Fibroblast of lung (primary cell): ENCODE data around the gene BRD7. TPM values are rescaled to one million over a fixed set of nuclear protein-coding genes. Genes with fewer than 3 reads are reported as not detected.

Experiments
- DNase-seq, 2 donors: peaks; one replicate each; pipeline versions ENCODE4 v3.0.0 to v3.0.0-alpha.2; 2010; ENCODE audit warnings: low read depth in 2 of 2
- H2AFZ ChIP-seq: 2 replicates; pipeline ENCODE4 v1.5.1; 2012; ENCODE audit warnings: low read length, control low read depth, inconsistent platforms
- H3K27ac ChIP-seq: 2 replicates; pipeline ENCODE4 v1.5.1; 2011; ENCODE audit warnings: low read length, control low read depth; ENCODE audit not compliant: insufficient read depth
- H3K27me3 ChIP-seq: 2 replicates; pipeline ENCODE4 v1.5.1; 2011; ENCODE audit warnings: mild to moderate bottlenecking, low read length; ENCODE audit not compliant: control insufficient read depth, insufficient read depth
- H3K36me3 ChIP-seq: 2 replicates; pipeline ENCODE4 v1.5.1; 2011; ENCODE audit warnings: low read length; ENCODE audit not compliant: control insufficient read depth, insufficient read depth
- H3K4me1 ChIP-seq: 2 replicates; pipeline ENCODE4 v1.5.1; 2011; ENCODE audit warnings: low read length; ENCODE audit not compliant: control insufficient read depth, insufficient read depth; ENCODE audit errors: extremely low read depth
- H3K4me2 ChIP-seq: 2 replicates; pipeline ENCODE4 v1.5.1; 2011; ENCODE audit warnings: low read length, control low read depth; ENCODE audit not compliant: insufficient read depth; ENCODE audit errors: extremely low read depth
- H3K4me3 ChIP-seq, 4 experiments: fragments of 200-600 bp in 1 of 4; sonication (generic) in 1 of 4; replicated peaks in 1 of 4; 2 replicates each; pipeline ENCODE4 v1.5.1; 2011 to 2016; ENCODE audit warnings: low read length in 4 of 4, low read depth in 3 of 4, mild to moderate bottlenecking in 3 of 4, control low read depth in 2 of 4, inconsistent platforms in 1 of 4, mixed read lengths in 1 of 4; ENCODE audit not compliant: insufficient read depth in 1 of 4; ENCODE audit errors: control extremely low read depth in 1 of 4
- H3K79me2 ChIP-seq: 2 replicates; pipeline ENCODE4 v1.5.1; 2012; ENCODE audit warnings: mild to moderate bottlenecking, low read length, inconsistent platforms; ENCODE audit not compliant: control insufficient read depth, insufficient read depth
- H3K9ac ChIP-seq: 2 replicates; pipeline ENCODE4 v1.5.1; 2011; ENCODE audit warnings: mild to moderate bottlenecking, low read length, control low read depth; ENCODE audit not compliant: insufficient read depth
- H3K9me3 ChIP-seq: 2 replicates; pipeline ENCODE4 v1.5.1; 2012; ENCODE audit warnings: low read depth, low read length; ENCODE audit not compliant: control insufficient read depth, insufficient read depth
- H4K20me1 ChIP-seq: 2 replicates; pipeline ENCODE4 v1.5.1; 2011; ENCODE audit warnings: low read length; ENCODE audit not compliant: control insufficient read depth, insufficient read depth; ENCODE audit errors: extremely low read depth
- EZH2 ChIP-seq: IDR thresholded peaks from 2 replicates; pipeline ENCODE4 v1.5.1; 2012; ENCODE audit warnings: low read length, control low read depth, mild to moderate bottlenecking; ENCODE audit errors: missing control alignments
- polyA plus RNA-seq, 2 donors: library from polyadenylated mRNA; depleted of rRNA in 1 of 2; stranded (reverse) in 1 of 2; unstranded in 1 of 2; fragments of >200 nt; gene quantifications; 2 replicates each; pipeline ENCODE4 v1.2.1, GENCODE V29; 2011 to 2012; ENCODE audit warnings: missing spikeins in 1 of 2
- total RNA-seq: library from RNA; depleted of rRNA; stranded (reverse); fragments of >200 nt; gene quantifications from 2 replicates; pipeline ENCODE4 v1.2.1, GENCODE V29; 2014
- TF ChIP-seq, protein P1 (sequence below), 2 donors: IDR thresholded peaks in 1 of 2; conservative IDR thresholded peaks in 1 of 2; 1 replicate in 1 of 2; 2 replicates in 1 of 2; pipeline ENCODE4 v1.5.1; 2011 to 2012; ENCODE audit warnings: low read length in 2 of 2, control low read depth in 1 of 2, inconsistent platforms in 1 of 2, low read depth in 1 of 2, mild to moderate bottlenecking in 1 of 2

Gene BRD7
- total and polyA plus RNA-seq, 2 donors (not counting 1 experiment from before 2014, with no cell fraction given): 50.0 to 51.5 TPM

DNA sequence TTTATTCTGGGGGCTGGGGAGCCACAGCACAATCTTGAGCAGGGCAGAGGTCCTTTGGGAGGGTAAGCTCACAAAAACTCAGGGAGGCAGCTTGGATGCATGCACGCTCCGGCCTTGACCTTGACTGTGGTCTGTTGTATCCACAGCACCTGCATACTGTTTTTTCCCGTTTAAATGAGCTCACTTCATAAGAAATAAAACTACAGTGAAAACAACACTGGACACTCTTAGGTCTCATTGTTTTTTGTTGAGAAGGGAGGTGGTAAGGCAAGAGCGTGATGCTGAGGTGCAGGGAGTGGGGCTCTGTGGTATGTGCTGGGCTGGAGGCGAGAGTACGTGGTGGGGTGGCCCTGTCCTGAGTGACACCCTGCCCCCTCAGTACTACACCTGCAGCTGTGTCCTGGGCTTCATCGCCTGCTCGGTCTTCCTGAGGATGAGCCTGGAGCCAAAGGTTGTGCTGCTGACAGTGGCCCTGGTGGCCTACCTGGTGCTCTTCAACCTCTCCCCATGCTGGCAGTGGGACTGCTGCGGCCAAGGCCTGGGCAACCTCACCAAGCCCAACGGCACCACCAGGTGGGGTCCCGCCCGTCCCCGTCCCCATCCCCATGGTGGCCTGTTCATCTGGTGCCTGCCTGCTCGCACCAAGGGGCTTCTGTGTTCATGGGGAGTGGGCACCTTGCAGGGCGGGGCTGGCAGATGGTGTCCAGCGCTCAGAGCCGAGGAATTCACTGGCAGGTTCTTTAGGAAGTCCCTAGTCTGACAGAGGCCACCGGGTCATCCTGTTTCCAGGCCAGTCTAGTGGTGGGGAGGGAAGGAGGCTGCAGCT lies 58.3 kb downstream of the BRD7 start:
- H3K4me1 ChIP-seq: peaks cover 3% of the 10 kb centered on the region
- no peak for TF ChIP-seq EZH2
- TF ChIP-seq, protein P1, sequence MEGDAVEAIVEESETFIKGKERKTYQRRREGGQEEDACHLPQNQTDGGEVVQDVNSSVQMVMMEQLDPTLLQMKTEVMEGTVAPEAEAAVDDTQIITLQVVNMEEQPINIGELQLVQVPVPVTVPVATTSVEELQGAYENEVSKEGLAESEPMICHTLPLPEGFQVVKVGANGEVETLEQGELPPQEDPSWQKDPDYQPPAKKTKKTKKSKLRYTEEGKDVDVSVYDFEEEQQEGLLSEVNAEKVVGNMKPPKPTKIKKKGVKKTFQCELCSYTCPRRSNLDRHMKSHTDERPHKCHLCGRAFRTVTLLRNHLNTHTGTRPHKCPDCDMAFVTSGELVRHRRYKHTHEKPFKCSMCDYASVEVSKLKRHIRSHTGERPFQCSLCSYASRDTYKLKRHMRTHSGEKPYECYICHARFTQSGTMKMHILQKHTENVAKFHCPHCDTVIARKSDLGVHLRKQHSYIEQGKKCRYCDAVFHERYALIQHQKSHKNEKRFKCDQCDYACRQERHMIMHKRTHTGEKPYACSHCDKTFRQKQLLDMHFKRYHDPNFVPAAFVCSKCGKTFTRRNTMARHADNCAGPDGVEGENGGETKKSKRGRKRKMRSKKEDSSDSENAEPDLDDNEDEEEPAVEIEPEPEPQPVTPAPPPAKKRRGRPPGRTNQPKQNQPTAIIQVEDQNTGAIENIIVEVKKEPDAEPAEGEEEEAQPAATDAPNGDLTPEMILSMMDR (conservative IDR thresholded peaks at IDR 0.05 in 1 of 2, IDR thresholded peaks at IDR 0.05 in 1 of 2; ENCODE audit: low read depth in 1 of 2, low read length in 2 of 2): no peak
- H3K36me3 ChIP-seq: peaks cover 17% of the 10 kb centered on the region
- no peaks in the 10 kb centered on the region for H3K79me2 ChIP-seq
- H3K4me2 ChIP-seq: no peak overlapping the region
- H2AFZ ChIP-seq: no peak overlapping the region
- DNase-seq: no peak
- no peak overlapping the region for H3K4me3 ChIP-seq
- no peak overlapping the region for H3K27ac ChIP-seq
- no peaks in the 10 kb centered on the region for H3K9me3 ChIP-seq
- H3K9ac ChIP-seq: no peak overlapping the region
- H3K27me3 ChIP-seq: no peaks in the 10 kb centered on the region
- no peaks in the 10 kb centered on the region for H4K20me1 ChIP-seq

DNA sequence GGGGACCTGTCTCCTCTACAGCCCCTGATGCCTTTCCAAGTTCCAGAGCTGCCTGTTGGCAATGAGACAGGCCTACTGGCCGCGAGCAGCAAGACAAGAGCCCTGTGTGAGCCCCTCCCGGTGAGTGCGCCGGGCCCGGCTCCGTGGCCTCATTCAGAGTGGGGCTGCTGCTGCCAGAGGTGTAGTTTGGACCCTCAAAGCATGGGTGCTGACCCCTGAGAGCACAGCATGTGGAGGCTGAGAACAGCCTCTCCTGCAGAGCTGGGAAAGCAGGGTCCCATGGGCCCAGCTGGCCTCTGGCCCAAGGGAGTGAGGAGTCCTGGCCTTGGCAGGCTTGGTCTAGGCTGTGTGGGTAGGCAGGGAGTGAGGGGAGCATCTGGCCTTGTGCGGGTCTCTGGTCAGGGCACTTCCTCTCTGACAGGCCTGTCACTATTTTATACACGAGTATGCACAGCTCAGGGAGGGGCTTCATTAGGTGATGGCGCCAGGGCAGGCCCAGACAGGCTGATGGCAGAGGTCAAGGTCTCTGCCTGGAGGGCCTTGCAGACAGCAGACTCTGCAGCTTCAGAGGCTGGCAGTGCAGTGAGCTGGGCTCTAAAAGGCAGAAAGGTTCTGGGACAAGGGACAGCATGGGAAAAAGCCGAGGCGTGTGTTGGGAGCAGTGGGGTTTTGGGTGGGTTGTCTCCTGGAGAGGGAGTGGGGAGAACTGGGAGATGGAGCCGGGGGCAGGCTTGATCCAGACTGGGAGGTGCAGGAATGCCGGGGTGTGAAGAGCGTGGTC lies 59.1 kb downstream of the BRD7 start:
- no peak overlapping the region for H3K27ac ChIP-seq
- no peaks in the 10 kb centered on the region for H4K20me1 ChIP-seq
- no peaks in the 10 kb centered on the region for H3K9me3 ChIP-seq
- no peak for DNase-seq
- H2AFZ ChIP-seq: no peak overlapping the region
- H3K4me1 ChIP-seq: peaks cover 3% of the 10 kb centered on the region
- no peak overlapping the region for H3K4me3 ChIP-seq
- no peaks in the 10 kb centered on the region for H3K79me2 ChIP-seq
- TF ChIP-seq EZH2: no peak
- TF ChIP-seq, protein P1 (conservative IDR thresholded peaks at IDR 0.05 in 1 of 2, IDR thresholded peaks at IDR 0.05 in 1 of 2; ENCODE audit: low read depth in 1 of 2, low read length in 2 of 2): no peak
- H3K9ac ChIP-seq: no peak overlapping the region
- peaks cover 13% of the 10 kb centered on the region for H3K36me3 ChIP-seq
- no peak overlapping the region for H3K4me2 ChIP-seq
- H3K27me3 ChIP-seq: no peaks in the 10 kb centered on the region

DNA sequence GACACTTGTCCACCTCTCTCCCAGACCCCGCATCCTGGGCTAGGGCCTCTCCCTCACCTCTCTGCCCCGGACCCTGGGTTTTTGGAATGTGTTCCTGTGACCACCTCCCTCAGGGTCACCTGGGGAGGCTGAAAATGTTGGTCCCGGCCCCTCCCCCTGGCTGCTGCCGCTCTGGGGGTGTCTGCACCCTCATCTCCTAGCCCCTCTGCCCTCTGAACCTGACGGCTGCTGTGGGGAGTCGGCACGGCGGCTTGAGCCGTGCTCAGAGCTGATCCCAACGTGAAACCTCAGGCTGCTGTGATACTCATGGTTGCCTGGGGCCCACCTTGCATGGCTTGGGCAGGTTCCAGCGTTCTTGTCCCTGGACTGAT lies 59.6 kb downstream of the BRD7 start:
- no peaks in the 10 kb centered on the region for H3K79me2 ChIP-seq
- peaks cover 7% of the 10 kb centered on the region for H3K4me1 ChIP-seq
- no peak for DNase-seq
- no peak overlapping the region for H3K4me3 ChIP-seq
- no peaks in the 10 kb centered on the region for H4K20me1 ChIP-seq
- TF ChIP-seq, protein P1 (conservative IDR thresholded peaks at IDR 0.05 in 1 of 2, IDR thresholded peaks at IDR 0.05 in 1 of 2; ENCODE audit: low read depth in 1 of 2, low read length in 2 of 2): no peak
- TF ChIP-seq EZH2: no peak
- no peak overlapping the region for H3K4me2 ChIP-seq
- peaks cover 12% of the 10 kb centered on the region for H3K36me3 ChIP-seq
- no peak overlapping the region for H2AFZ ChIP-seq
- no peaks in the 10 kb centered on the region for H3K9me3 ChIP-seq
- no peak overlapping the region for H3K27ac ChIP-seq
- no peak overlapping the region for H3K9ac ChIP-seq
- no peaks in the 10 kb centered on the region for H3K27me3 ChIP-seq
